ENCODE measurements around the gene ARFGAP1.

- TF ChIP-seq ZNF70 (CRISPR knock-in tag; IDR thresholded peaks at IDR 0.05) (no peak), PPARA (CRISPR knock-in tag; IDR thresholded peaks at IDR 0.05; ENCODE audit: borderline replicate concordance) (no peak), ZC3H10 (CRISPR knock-in tag; IDR thresholded peaks at IDR 0.05) (no peak), CSDC2 (CRISPR knock-in tag; IDR thresholded peaks at IDR 0.05) (no peak), ZFP30 (CRISPR knock-in tag; IDR thresholded peaks at IDR 0.05) (no peak), ESRRG (CRISPR knock-in tag; IDR thresholded peaks at IDR 0.05) (no peak)
Observed at GRCh38 chr20:63233924-63234323, 38.7 kb upstream of the ARFGAP1 start.
